Tibial nerve (tissue), 3 donors: Measurements from ENCODE around the gene SLC9A9.

Experiments
- POLR2A ChIP-seq, 2 donors: fragments of 450-650 bp; IDR thresholded peaks; one replicate each; pipeline ENCODE4 v1.6.1; 2017; ENCODE audit warnings: antibody characterized with exemption in 2 of 2, mild to moderate bottlenecking in 2 of 2, moderate library complexity in 2 of 2
- TF ChIP-seq, protein P1 (sequence below), 5 experiments: fragments of 200-600 bp in 3 of 5; fragments of 450-650 bp in 2 of 5; sonication (generic) in 3 of 5; IDR thresholded peaks; one replicate each; pipeline ENCODE4 v1.5.1; 2016 to 2019; ENCODE audit warnings: antibody characterized with exemption in 5 of 5, mild to moderate bottlenecking in 3 of 5, moderate library complexity in 2 of 5

GRCh38 chr3:143412084-143412483, 436.2 kb downstream of the SLC9A9 start:
- no peak for TF ChIP-seq POLR2A (IDR thresholded peaks at IDR 0.05)
- TF ChIP-seq, protein P1, sequence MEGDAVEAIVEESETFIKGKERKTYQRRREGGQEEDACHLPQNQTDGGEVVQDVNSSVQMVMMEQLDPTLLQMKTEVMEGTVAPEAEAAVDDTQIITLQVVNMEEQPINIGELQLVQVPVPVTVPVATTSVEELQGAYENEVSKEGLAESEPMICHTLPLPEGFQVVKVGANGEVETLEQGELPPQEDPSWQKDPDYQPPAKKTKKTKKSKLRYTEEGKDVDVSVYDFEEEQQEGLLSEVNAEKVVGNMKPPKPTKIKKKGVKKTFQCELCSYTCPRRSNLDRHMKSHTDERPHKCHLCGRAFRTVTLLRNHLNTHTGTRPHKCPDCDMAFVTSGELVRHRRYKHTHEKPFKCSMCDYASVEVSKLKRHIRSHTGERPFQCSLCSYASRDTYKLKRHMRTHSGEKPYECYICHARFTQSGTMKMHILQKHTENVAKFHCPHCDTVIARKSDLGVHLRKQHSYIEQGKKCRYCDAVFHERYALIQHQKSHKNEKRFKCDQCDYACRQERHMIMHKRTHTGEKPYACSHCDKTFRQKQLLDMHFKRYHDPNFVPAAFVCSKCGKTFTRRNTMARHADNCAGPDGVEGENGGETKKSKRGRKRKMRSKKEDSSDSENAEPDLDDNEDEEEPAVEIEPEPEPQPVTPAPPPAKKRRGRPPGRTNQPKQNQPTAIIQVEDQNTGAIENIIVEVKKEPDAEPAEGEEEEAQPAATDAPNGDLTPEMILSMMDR (IDR thresholded peaks at IDR 0.05), result no peak
